Mesodermal cell (in vitro differentiated cells): ENCODE measurements around the gene POLR3K.

Experiments
- H3K27ac ChIP-seq: 2 replicates; pipeline ENCODE4 v1.7.0; 2013; ENCODE audit warnings: mild to moderate bottlenecking, low read depth, low read length, moderate library complexity; ENCODE audit not compliant: severe bottlenecking
- H3K36me3 ChIP-seq: 2 replicates; pipeline ENCODE4 v1.7.1; 2013; ENCODE audit warnings: mild to moderate bottlenecking, low read length, moderate library complexity; ENCODE audit not compliant: control insufficient read depth, insufficient read depth
- H3K4me1 ChIP-seq: one replicate; pipeline ENCODE4 v1.7.1; 2013; ENCODE audit warnings: mild to moderate bottlenecking, low read length; ENCODE audit not compliant: insufficient read depth, control insufficient read depth, poor library complexity, severe bottlenecking
- H3K4me3 ChIP-seq: 2 replicates; pipeline ENCODE4 v1.7.0; 2013; ENCODE audit warnings: low read length, control low read depth, mild to moderate bottlenecking; ENCODE audit not compliant: insufficient read depth, poor library complexity, severe bottlenecking; ENCODE audit errors: extremely low read depth
- H3K9me3 ChIP-seq: 2 replicates; pipeline ENCODE4 v1.7.1; 2013; ENCODE audit warnings: mild to moderate bottlenecking, low read length, moderate library complexity; ENCODE audit not compliant: control insufficient read depth
- WGBS, 2 experiments: methylation state at CpG; one replicate each; pipeline ENCODE4 v1.1.5; 2013; ENCODE audit warnings: missing lambda C conversion rate in 2 of 2; ENCODE audit not compliant: insufficient coverage in 2 of 2; 5-methylcytosine and 5-hydroxymethylcytosine counted together

POLR3K gene

DNA sequence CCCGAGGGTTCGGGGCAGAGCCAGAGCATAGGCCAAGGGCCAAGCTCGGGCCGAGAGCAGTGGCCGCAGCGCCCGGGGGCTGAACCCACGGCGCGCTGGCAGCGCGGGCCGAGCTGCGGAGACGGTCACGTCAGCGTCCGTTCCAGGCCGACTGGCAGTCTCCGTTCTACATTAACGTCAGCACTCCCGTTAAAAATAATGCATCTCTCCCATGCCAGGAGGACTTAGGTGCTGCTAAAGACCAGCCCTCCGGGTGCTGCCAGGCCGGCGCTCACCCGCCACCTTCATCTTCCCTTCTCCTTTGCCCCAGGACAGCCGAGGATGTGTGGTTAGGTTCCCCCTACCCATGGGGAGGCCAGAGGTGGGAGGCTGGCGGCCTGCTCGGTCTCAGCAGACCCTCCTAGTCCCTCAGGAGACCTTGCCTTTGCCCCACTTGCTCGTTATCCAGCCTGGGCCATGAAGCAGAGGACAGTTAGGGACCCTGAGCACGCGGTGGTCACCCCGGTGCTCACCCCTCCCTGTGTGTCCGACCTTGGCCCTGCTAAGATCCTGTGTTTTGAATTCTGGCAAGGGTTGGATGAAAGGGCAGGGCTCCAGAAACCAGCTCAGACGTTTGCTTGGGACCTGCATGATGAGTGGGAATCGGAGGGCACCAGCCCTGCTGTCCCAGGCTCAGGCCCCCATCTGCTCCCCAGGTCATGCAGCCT lies 25.2 kb upstream of the POLR3K start:
- Histone ChIP-seq H3K4me1 (peaks cover 43% of the 10 kb centered on the region), H3K9me3 (no peaks in the 10 kb centered on the region), H3K27ac (peak overlapping the region; percentile 3), H3K36me3 (peaks cover 18% of the 10 kb centered on the region), H3K4me3 (peak overlapping the region; percentile 55)
- whole genome bisulfite sequencing, 2 experiments = 21 to 23% methylated on average over 33 to 34 of the region's 36 CpGs

DNA sequence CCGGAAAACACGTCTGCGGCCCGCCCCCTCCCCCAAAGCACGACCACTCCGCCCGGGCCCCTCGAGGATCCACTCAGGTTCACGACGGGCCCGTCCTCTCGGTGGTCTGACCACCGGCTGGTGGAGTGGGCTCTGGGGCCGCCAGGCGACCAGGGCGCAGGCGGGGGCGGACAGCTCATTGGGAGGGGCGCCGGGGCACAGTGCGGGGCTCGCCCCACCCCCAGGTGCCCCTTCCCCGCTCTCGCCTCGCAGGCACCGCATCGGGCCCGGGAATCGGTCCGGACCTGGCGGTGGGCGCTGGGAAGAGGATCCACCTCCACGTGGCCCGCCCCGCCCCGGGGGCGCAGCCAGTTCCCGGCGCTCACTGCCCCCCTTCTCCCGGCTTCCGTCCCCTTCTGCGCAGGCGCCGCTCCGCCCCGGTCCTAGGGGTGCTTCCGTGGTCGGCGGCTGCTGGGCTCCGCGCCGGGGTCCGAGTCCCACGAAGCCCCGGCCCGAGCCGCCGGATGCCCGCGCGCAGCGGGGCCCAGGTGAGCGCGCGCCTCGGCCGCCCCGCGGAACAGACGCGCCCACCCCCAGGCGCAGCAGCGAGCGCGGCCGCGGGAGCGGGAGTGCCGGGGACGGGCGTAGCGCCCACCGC lies 24.5 kb upstream of the POLR3K start, which contains the start of gene MPG:
Gene MPG, plus strand, starts transcription at position 419 of the 637 bp plus-strand sequence. Its CDS starts 85 bp downstream, at position 504.
- H3K4me1 ChIP-seq = peaks cover 50% of the 10 kb centered on the region
- H3K4me3 ChIP-seq = peak within 1 kb of the TSS; percentile 55
- no peaks in the 10 kb centered on the region for H3K9me3 ChIP-seq
- 0% methylated on average over 47 to 55 of the region's 83 CpGs for WGBS, 2 experiments
- H3K27ac ChIP-seq = peak within 1 kb of the TSS; percentile 89
- peaks cover 18% of the 10 kb centered on the region for H3K36me3 ChIP-seq

DNA sequence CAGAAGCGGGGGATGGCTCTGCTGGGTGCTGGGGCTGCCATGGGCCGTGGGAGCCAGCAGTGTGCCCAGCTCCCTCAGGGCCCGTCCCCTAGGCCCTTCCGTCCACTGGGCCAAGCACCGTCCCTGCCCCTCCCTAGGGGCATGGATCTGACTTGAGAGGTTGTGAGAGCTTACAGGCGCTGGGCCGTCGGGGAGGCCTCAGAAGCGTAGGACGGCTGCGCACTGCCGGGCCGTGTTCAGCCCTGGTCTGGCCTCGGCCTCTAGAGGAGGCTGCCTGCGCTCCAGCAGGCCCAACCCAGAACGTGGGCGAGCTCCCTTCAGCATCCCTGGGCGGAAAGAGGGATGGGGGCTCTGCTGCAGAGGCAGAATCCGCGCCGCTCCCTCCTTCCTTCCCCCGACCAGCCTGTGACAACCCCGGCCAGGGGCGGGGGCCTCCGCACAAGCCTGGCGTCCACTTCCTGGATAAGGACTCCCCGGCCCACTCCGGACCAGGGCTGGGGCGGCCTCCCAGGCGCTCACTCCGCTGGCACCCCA lies 23.9 kb upstream of the POLR3K start:
- H3K4me3 ChIP-seq = peak overlapping the region; percentile 55

DNA sequence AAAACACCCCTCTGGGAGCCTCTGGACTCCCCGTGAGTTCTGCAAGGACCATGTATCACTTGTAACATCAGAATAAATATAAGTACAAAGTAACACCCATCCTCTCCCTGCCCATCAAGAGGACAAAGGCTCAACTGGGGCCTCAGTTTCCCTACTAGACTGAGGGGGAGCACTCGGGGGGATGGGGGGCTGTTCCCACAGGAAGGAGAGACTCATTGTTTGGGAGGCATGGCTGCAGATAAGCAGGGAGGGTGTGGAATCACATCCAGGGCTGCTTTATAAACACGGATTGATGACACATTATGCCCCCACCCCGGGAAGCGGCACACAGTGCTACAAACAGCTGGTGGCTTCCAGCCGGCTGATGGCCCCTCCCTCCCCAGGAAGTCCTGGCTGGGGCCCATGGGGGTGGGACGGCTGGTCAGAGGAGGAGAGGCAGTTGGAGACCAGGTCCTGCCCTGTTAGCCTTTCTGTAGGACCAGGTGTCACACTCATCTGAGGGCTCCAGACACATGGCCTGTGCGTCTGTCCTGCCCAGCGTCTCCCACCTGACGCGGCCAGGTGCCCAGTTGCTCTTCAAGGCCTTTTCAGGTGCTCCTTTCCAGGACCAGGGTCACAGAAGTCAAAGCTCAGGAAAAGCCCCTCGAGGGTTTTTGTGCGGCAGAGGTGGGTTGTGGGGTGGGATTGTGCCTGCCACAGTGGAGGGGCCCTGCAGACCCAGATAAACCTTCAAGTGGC lies 23.3 kb upstream of the POLR3K start:
- H3K4me1 ChIP-seq = peaks cover 54% of the 10 kb centered on the region
- no peaks in the 10 kb centered on the region for H3K9me3 ChIP-seq
- 69 to 71% methylated on average over 10 to 12 of the region's 13 CpGs for WGBS, 2 experiments
- H3K4me3 ChIP-seq = peak overlapping the region; percentile 55
- H3K36me3 ChIP-seq = peaks cover 18% of the 10 kb centered on the region
- peak overlapping the region; percentile 89 for H3K27ac ChIP-seq

More for the DNA sequence above, 23.9 kb upstream of the POLR3K start:
- Histone ChIP-seq H3K4me1 (peaks cover 54% of the 10 kb centered on the region), H3K9me3 (no peaks in the 10 kb centered on the region), H3K36me3 (peaks cover 18% of the 10 kb centered on the region), H3K27ac (peak overlapping the region; percentile 89)
- 31 to 35% methylated on average over 20 to 27 of the region's 31 CpGs for WGBS, 2 experiments

DNA sequence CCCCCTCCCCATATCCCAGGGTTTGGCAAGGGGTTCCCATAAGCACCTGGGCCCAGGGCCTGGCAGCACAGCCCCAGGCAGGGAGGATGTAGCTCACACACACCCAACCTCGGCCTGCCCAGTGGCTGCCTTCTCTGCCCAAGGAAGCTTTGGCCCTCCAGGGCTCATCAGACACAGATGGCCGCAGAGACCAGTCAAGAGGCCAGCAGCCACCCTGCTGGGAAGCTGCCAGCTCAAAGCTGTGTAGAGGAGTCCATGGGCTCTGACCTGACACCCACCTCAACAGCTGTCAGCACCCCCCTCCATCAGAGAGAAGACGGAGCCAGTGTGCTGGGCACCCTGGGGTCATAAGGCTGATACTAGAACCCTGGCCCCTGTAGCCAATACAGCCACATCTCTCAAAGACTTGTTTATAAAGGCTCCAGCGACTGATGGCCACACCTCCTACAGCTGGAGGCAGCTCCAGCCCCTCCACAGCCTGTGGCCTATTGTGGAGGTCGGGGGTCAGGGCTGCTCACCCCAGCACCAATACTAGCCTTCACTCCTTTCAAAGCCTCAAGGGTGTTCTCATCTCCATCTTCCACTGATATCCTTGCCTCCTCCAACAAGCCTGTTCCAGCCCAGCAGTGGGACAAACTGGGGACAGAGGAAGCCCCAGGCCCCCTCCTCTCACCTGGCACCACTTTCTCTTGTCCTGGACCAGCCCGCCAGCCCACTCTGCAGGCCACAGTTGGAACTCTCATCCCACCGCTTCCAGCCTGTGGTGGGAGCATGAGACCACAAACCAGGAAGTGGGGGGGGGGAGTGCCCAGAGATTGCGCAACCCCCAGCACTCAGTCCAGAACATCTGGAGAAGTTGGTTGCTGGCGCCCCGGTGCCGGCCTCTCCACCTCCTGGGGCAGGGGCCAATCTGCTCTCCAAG lies 22.4 kb upstream of the POLR3K start:
- Histone ChIP-seq H3K4me3 (no peak overlapping the region), H3K27ac (peak overlapping the region; percentile 89), H3K9me3 (no peaks in the 10 kb centered on the region), H3K36me3 (peaks cover 15% of the 10 kb centered on the region), H3K4me1 (peaks cover 60% of the 10 kb centered on the region)
- WGBS, 2 experiments = 75 to 87% methylated on average over 4 of the region's 11 CpGs

DNA sequence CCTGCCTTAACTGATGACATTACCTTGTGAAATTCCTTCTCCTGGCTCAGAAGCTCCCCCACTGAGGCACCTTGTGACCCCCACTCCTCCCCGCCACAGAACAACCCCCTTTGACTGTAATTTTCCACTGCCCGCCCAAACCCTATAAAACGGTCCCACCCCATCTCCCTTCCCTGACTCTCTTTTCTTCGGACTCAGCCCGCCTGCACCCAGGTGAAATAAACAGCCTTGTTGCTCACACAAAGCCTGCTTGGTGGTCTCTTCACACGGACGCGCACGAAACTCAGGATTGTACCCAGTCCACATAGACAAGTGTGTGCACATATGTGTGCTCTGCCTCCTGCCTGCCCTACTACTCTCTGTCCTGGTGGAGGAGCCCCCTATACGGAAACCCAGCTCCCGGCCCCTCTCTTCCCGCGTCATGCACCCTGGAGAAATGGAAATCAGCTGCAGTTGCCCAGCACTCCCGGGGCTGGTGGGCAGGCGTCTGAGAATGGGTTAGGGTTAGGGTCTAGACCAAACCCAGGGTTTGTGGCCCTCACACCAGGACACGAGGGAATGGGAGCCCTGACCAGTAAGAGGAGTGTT lies 21.4 kb upstream of the POLR3K start:
- Histone ChIP-seq H3K36me3 (peaks cover 7% of the 10 kb centered on the region), H3K9me3 (no peaks in the 10 kb centered on the region), H3K27ac (peak overlapping the region; percentile 89), H3K4me3 (no peak overlapping the region), H3K4me1 (peaks cover 65% of the 10 kb centered on the region)
- 50 to 73% methylated on average over 8 to 14 of the region's 16 CpGs for WGBS, 2 experiments

DNA sequence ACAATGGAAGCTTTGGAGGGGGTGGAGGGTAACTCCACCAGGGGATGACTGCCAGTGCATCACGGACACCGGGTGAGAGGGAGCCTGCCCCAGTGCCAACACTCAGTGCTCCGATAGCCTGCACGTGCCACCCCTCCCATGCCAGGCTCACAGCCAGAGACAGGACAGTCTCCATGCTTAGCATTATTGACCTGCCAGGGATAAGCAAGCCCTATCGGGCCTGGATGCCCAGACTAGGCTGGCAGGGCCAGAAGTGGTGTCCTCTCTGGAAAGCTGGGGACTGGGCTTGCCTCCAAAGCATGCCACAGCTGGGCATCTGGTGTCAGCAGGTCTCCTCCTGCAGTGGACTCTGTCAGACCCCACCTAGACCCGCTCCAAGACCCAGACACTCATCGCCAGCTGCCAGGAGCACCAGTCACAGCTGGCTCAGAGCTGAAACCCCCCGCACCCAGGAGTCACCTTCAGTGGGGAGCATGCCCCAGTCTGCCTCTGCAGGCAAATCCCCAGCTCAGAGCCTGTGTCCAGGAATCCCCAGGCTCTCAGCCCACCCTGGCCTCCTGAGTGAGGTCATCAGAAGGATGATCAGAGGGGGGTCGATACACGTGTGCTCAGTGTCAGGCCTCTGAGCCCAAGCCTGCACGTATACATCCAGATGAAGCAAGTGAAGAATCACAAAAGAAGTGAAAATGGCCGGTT lies 20.8 kb upstream of the POLR3K start:
- Histone ChIP-seq H3K36me3 (peaks cover 5% of the 10 kb centered on the region), H3K4me3 (no peak overlapping the region), H3K4me1 (peaks cover 65% of the 10 kb centered on the region), H3K27ac (peak overlapping the region; percentile 5), H3K9me3 (no peaks in the 10 kb centered on the region)
- 70 to 78% methylated on average over 9 to 10 of the region's 12 CpGs for WGBS, 2 experiments

DNA sequence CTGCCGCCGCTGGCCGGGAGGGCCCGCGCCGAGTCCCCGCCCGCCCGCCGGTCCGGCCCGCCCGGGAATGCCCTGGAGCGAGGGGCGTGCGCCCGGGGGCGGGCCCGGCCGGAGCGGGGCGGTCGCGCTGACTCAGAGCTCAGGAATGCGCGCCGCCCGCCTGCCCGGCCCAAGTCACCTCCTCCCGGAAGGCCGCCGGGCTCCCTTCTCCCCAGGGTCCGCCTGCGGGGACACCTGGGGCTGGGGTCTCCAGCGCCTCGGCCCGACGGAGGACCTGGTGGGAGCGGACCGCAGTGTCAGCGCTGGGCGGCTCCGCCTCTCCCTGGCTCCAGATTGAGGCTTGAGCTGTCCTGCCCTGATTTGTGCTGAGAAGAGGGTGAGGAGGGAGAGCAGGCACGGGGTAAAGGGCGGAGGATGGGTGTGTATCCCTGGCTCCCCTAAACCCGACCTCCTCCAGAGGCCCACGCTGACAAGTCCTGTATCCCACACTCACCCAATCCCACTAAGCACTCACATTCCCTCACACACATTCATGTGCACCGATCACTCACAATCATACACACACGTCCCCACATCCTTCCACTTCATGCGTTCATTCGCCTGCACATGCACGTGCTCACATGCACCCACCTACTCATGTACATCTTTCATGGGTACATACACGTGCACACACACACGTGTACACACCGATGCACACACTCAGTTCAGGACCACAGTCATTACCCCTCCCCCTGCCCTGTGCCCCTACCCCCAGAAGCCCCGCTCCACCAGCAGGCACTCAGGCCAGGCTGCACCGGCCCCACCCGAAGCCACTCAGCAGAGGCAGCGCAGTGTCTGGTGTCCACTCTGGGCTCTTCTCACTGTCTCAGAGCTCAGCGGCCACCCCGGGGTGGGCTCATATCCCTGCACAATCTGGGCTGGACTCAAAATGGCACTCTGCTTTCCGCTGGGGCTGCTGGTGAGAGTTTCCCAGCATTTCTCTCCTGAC lies 19.4 kb upstream of the POLR3K start, which contains the start of gene RHBDF1:
Gene RHBDF1, minus strand, starts transcription at position 71 of the 988 bp plus-strand sequence. CDS start 7,616 bp downstream, outside the sequence.
- Histone ChIP-seq H3K4me3 (peak within 1 kb of the TSS; percentile 68), H3K36me3 (peaks cover 5% of the 10 kb centered on the region), H3K4me1 (peaks cover 73% of the 10 kb centered on the region), H3K27ac (peak within 1 kb of the TSS; percentile 84), H3K9me3 (no peaks in the 10 kb centered on the region)
- 28 to 35% methylated on average over 35 to 46 of the region's 62 CpGs for WGBS, 2 experiments
